Right lobe of liver (tissue), 6 donors: ENCODE measurements around the gene TMPRSS11E. TPM values are rescaled to one million over a fixed set of nuclear protein-coding genes. Genes with fewer than 3 reads are reported as not detected.
"Not testable (repeated sequence)": the region's sequence is repeated elsewhere in the genome, so short reads cannot be mapped to it uniquely, and the experiment has no call there.

Experiments used
- ATAC-seq, 4 donors: fragments of 200-7000 bp; cut with Tn5 transposase; one replicate each; pipeline ENCODE4 v1.9.1; 2020; ENCODE audit warnings: mild to moderate bottlenecking in 4 of 4, moderate library complexity in 4 of 4
- DNase-seq, 3 donors: peaks; one replicate each; pipeline ENCODE4 v3.0.0-alpha.2; 2020
- H3K27ac ChIP-seq, 3 donors: fragments of 200-600 bp; one replicate each; pipeline ENCODE4 v1.8.0; 2022
- H3K27me3 ChIP-seq, 2 donors: fragments of 200-600 bp; one replicate each; pipeline ENCODE4 v1.8.0; 2022
- H3K36me3 ChIP-seq, 4 donors: fragments of 200-600 bp; sonication (generic) in 1 of 4; one replicate each; pipeline versions ENCODE4 v1.5.1 to v1.8.0; 2017 to 2022; ENCODE audit warnings: control low read depth in 1 of 4
- H3K4me1 ChIP-seq, 4 donors: fragments of 200-600 bp; sonication (generic) in 1 of 4; one replicate each; pipeline versions ENCODE4 v1.5.1 to v1.8.0; 2017 to 2022; ENCODE audit warnings: control low read depth in 1 of 4
- H3K4me3 ChIP-seq, 3 donors: fragments of 200-600 bp; one replicate each; pipeline ENCODE4 v1.8.0; 2022
- H3K9me3 ChIP-seq, 4 donors: fragments of 200-600 bp; sonication (generic) in 1 of 4; one replicate each; pipeline versions ENCODE4 v1.5.1 to v1.8.0; 2017 to 2022; ENCODE audit warnings: control low read depth in 1 of 4
- CTCF ChIP-seq, 4 donors: fragments of 200-600 bp in 3 of 4; fragments of 450-650 bp in 1 of 4; IDR thresholded peaks; one replicate each; pipeline versions ENCODE4 v1.5.1 to v1.8.0; 2016 to 2022; ENCODE audit warnings: antibody characterized with exemption in 4 of 4, mild to moderate bottlenecking in 2 of 4
- POLR2A ChIP-seq: fragments of 450-650 bp; IDR thresholded peaks from one replicate; pipeline ENCODE4 v1.6.1; 2017; ENCODE audit warnings: antibody characterized with exemption, mild to moderate bottlenecking
- WGBS: methylation state at CpG from one replicate; pipeline ENCODE4 v1.1.6; 2018; ENCODE audit warnings: low coverage, low lambda C conversion rate; ENCODE audit not compliant: insufficient coverage; ENCODE audit errors: missing lambda C conversion rate; 5-methylcytosine and 5-hydroxymethylcytosine counted together
- intact Hi-C, 2 donors: fragments of 100-400 bp; cut with DNase I; formaldehyde crosslinking; loops; one replicate each; pipeline versions ENCODE4 v1.11.2 to v1.14.1; 2022
- total RNA-seq, 6 experiments: library from RNA; depleted of rRNA in 2 of 6; stranded (reverse); fragments of >200 nt in 2 of 6; fragmentation: NEBNext Ultra II Directional in 3 of 6; extraction: Animal tissue kit (Norgen Biotek cat#: 25700) in 3 of 6; gene quantifications; one replicate each; pipeline versions ENCODE4 v1.1.0 to v1.2.4, GENCODE V29; 2016 to 2023
- donor health status: DM: no; HTN: yes; CAD: no.
- donor health status: DM: no; HTN: no; CAD: no.
- donor health status: DM: no; HTN: no; CAD: no.
- donor health status: DM: no; HTN: yes; CAD: no.
- donor health status: DM: no; HTN: yes; CAD: no.

Gene TMPRSS11E
- total RNA-seq, 6 experiments from 2014 or later, result not detected

- intact Hi-C loops, result no loop called here
- Histone ChIP-seq H3K4me3 (no peak overlapping the region), H3K36me3 (no peaks in the 10 kb centered on the region), H3K27me3 (no peaks in the 10 kb centered on the region), H3K27ac (no peak overlapping the region), H3K9me3 (no peaks in the 10 kb centered on the region), H3K4me1 (no peaks in the 10 kb centered on the region)
- TF ChIP-seq CTCF (IDR thresholded peaks at IDR 0.05) (no peak), POLR2A (no peak)
- ATAC-seq (no peak), DNase-seq (no peak)
- 39% methylated on average over 3 of the region's 3 CpGs for WGBS
These were observed 40.8 kb upstream of the TMPRSS11E start for GRCh38 chr4:68406479-68406859.

- WGBS, result 69% methylated on average over 10 of the region's 10 CpGs
- H3K4me1 ChIP-seq, ATAC-seq, H3K27ac ChIP-seq, intact Hi-C loops, H3K27me3 ChIP-seq, H3K9me3 ChIP-seq, H3K4me3 ChIP-seq, H3K36me3 ChIP-seq, DNase-seq: not testable (repeated sequence)
These were observed 40.0 kb upstream of the TMPRSS11E start for GRCh38 chr4:68407015-68407867.

- Histone ChIP-seq H3K27me3 (no peaks in the 10 kb centered on the region), H3K9me3 (no peaks in the 10 kb centered on the region), H3K4me1 (no peaks in the 10 kb centered on the region), H3K27ac (no peak overlapping the region), H3K4me3 (no peak overlapping the region), H3K36me3 (no peaks in the 10 kb centered on the region)
- no peak for DNase-seq
- no peak for ATAC-seq
- intact Hi-C loops, result no loop called here
- WGBS, result 46% methylated on average over 3 of the region's 3 CpGs
- TF ChIP-seq CTCF (IDR thresholded peaks at IDR 0.05) (no peak), POLR2A (no peak)
These were observed 39.4 kb upstream of the TMPRSS11E start for GRCh38 chr4:68407868-68408190.

GRCh38 chr4:68410149-68410548 lies 37.1 kb upstream of the TMPRSS11E start:
- no peak overlapping the region for H3K27ac ChIP-seq
- no peak overlapping the region for H3K4me3 ChIP-seq
- WGBS, result 58% methylated on average over 2 of the region's 2 CpGs
- DNase-seq, result no peak
- H3K9me3 ChIP-seq, result no peaks in the 10 kb centered on the region
- TF ChIP-seq CTCF (IDR thresholded peaks at IDR 0.05), result no peak
- no peak for TF ChIP-seq POLR2A
- H3K4me1 ChIP-seq, result no peaks in the 10 kb centered on the region
- no peak for ATAC-seq
- H3K36me3 ChIP-seq, result no peaks in the 10 kb centered on the region
- no peaks in the 10 kb centered on the region for H3K27me3 ChIP-seq
- intact Hi-C loops, result no loop called here

- Histone ChIP-seq H3K4me1 (no peaks in the 10 kb centered on the region), H3K9me3 (no peaks in the 10 kb centered on the region), H3K27me3 (no peaks in the 10 kb centered on the region), H3K36me3 (no peaks in the 10 kb centered on the region), H3K27ac (no peak overlapping the region), H3K4me3 (no peak overlapping the region)
- TF ChIP-seq CTCF (IDR thresholded peaks at IDR 0.05) (no peak), POLR2A (no peak)
- ATAC-seq, result no peak
- DNase-seq, result no peak
- intact Hi-C loops, result no loop called here
- WGBS, result 67% methylated on average over 1 of the region's 1 CpG
These were observed 36.6 kb upstream of the TMPRSS11E start for GRCh38 chr4:68410643-68411042.

- H3K4me1 ChIP-seq, intact Hi-C loops, DNase-seq, ATAC-seq, H3K4me3 ChIP-seq, H3K36me3 ChIP-seq, H3K9me3 ChIP-seq, H3K27me3 ChIP-seq, H3K27ac ChIP-seq: not testable (repeated sequence)
- 92% methylated on average over 1 of the region's 2 CpGs for WGBS
These were observed 35.2 kb upstream of the TMPRSS11E start for GRCh38 chr4:68412031-68412430.
